ENCODE data around the gene FAM131A. TPM values are rescaled to one million over a fixed set of nuclear protein-coding genes. Genes with fewer than 3 reads are reported as not detected.

The FAM131A gene
- total and polyA plus RNA-seq, 4 donors = 0.81 to 5.7 (median 2.7) TPM

DNA sequence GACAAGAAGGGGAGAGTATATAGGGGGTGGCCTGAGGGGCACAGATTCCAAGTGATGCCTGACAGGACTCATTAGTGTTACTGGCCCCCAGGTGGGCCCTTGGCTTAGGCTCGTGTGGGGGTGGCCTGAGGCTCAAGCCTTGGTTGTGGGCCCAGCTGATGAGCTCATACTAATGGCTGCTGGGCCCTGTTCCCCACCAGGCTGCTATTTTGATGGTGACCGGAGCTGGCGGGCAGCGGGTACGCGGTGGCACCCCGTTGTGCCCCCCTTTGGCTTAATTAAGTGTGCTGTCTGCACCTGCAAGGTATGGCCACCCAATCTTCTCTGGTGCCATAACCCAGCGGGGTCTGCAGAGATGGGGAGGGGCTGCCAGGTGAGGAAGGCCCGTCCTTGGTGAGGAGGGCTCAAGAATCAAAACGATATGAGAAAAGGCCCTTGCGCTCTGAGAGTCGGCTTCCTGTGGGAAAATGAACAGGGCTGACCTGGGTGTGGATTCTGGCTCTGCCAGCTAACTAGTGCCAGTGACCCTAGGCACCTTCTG is 49.8 kb downstream of the FAM131A start:
- H3K9me3 ChIP-seq (ENCODE audit: control insufficient read depth in 4 of 4, low read length in 3 of 4) = no peaks in the 10 kb centered on the region
- H3K27me3 ChIP-seq (ENCODE audit: control insufficient read depth in 4 of 4, insufficient read depth in 4 of 4, low read length in 3 of 4) = no peaks in the 10 kb centered on the region
- DNase-seq (ENCODE audit: low spot score) = no peak
- 94% methylated on average over 12 of the region's 12 CpGs for WGBS
- H3K4me3 ChIP-seq (ENCODE audit: low read depth in 1 of 3, low read length in 3 of 3) = no peak overlapping the region
- H3K27ac ChIP-seq (ENCODE audit: low read depth in 1 of 2, low read length in 2 of 2) = no peak overlapping the region
- TF ChIP-seq EGR1 (IDR thresholded peaks at IDR 0.05; ENCODE audit: low read depth in 2 of 2) (no peak), FOXA2 (IDR thresholded peaks at IDR 0.05) (no peak), JUND (IDR thresholded peaks at IDR 0.05) (no peak), HNF4A (conservative IDR thresholded peaks at IDR 0.05) (no peak), CTCF (IDR thresholded peaks at IDR 0.05; ENCODE audit: low read depth, low read length, missing input control) (no peak), YY1 (IDR thresholded peaks at IDR 0.05) (no peak)
- TF ChIP-seq, protein P1, sequence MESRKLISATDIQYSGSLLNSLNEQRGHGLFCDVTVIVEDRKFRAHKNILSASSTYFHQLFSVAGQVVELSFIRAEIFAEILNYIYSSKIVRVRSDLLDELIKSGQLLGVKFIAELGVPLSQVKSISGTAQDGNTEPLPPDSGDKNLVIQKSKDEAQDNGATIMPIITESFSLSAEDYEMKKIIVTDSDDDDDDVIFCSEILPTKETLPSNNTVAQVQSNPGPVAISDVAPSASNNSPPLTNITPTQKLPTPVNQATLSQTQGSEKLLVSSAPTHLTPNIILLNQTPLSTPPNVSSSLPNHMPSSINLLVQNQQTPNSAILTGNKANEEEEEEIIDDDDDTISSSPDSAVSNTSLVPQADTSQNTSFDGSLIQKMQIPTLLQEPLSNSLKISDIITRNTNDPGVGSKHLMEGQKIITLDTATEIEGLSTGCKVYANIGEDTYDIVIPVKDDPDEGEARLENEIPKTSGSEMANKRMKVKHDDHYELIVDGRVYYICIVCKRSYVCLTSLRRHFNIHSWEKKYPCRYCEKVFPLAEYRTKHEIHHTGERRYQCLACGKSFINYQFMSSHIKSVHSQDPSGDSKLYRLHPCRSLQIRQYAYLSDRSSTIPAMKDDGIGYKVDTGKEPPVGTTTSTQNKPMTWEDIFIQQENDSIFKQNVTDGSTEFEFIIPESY (IDR thresholded peaks at IDR 0.05) = no peak
- H3K4me1 ChIP-seq (ENCODE audit: control insufficient read depth in 4 of 4, insufficient read depth in 4 of 4, low read length in 3 of 4) = no peaks in the 10 kb centered on the region
- peaks cover 18 to 57% (median 25%) of the 10 kb centered on the region in 4 donors for H3K36me3 ChIP-seq (ENCODE audit: control insufficient read depth in 4 of 4, insufficient read depth in 3 of 4, low read depth in 1 of 4, low read length in 3 of 4)
- H3K9ac ChIP-seq (ENCODE audit: low read depth in 1 of 2, low read length in 2 of 2) = no peak overlapping the region

- no peaks in the 10 kb centered on the region for H3K9me3 ChIP-seq (ENCODE audit: control insufficient read depth in 4 of 4, low read length in 3 of 4)
- WGBS = 89% methylated on average over 8 of the region's 8 CpGs
- no peaks in the 10 kb centered on the region for H3K4me1 ChIP-seq (ENCODE audit: control insufficient read depth in 4 of 4, insufficient read depth in 4 of 4, low read length in 3 of 4)
- peaks cover 13 to 50% (median 25%) of the 10 kb centered on the region in 4 donors for H3K36me3 ChIP-seq (ENCODE audit: control insufficient read depth in 4 of 4, insufficient read depth in 3 of 4, low read depth in 1 of 4, low read length in 3 of 4)
- no peaks in the 10 kb centered on the region for H3K27me3 ChIP-seq (ENCODE audit: control insufficient read depth in 4 of 4, insufficient read depth in 4 of 4, low read length in 3 of 4)
- H3K27ac ChIP-seq (ENCODE audit: low read depth in 1 of 2, low read length in 2 of 2) = no peak overlapping the region
- no peak for DNase-seq (ENCODE audit: low spot score)
- TF ChIP-seq, protein P2, sequence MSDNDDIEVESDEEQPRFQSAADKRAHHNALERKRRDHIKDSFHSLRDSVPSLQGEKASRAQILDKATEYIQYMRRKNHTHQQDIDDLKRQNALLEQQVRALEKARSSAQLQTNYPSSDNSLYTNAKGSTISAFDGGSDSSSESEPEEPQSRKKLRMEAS (IDR thresholded peaks at IDR 0.05) = no peak
- H3K4me3 ChIP-seq (ENCODE audit: low read depth in 1 of 3, low read length in 3 of 3) = no peak overlapping the region
- H3K9ac ChIP-seq (ENCODE audit: low read depth in 1 of 2, low read length in 2 of 2) = no peak overlapping the region
Measured at GRCh38 chr3:184388164-184388935, 51.0 kb downstream of the FAM131A start.

DNA sequence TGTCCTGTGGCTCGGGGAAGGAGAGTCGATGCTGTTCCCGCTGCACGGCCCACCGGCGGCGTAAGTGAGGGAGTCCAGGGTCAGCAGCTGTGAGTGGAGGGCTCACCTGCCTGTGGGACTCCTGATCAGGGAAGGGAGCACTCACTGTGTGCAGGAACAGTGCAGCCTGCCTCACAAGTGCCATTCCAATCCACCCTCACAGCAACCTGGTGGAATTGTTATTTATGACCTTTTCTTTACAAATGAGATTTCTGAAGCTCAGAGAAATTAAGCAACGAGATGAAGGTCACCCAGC is 51.5 kb downstream of the FAM131A start:
- Histone ChIP-seq H3K9ac (ENCODE audit: low read depth in 1 of 2, low read length in 2 of 2) (no peak overlapping the region), H3K36me3 (ENCODE audit: control insufficient read depth in 4 of 4, insufficient read depth in 3 of 4, low read depth in 1 of 4, low read length in 3 of 4) (peaks cover 13 to 48% (median 25%) of the 10 kb centered on the region in 4 donors)

More for the DNA sequence above, 51.5 kb downstream of the FAM131A start:
- no peaks in the 10 kb centered on the region for H3K4me1 ChIP-seq (ENCODE audit: control insufficient read depth in 4 of 4, insufficient read depth in 4 of 4, low read length in 3 of 4)
- WGBS = 90% methylated on average over 8 of the region's 8 CpGs
- DNase-seq (ENCODE audit: low spot score) = no peak
- TF ChIP-seq GABPA (IDR thresholded peaks at IDR 0.05 in 1 of 2, conservative IDR thresholded peaks at IDR 0.05 in 1 of 2) (no peak), REST (IDR thresholded peaks at IDR 0.05) (no peak), CTCF (IDR thresholded peaks at IDR 0.05; ENCODE audit: low read depth, low read length, missing input control) (no peak), RXRA (IDR thresholded peaks at IDR 0.05) (no peak), EGR1 (IDR thresholded peaks at IDR 0.05; ENCODE audit: low read depth in 2 of 2) (no peak)
- TF ChIP-seq, protein P3, sequence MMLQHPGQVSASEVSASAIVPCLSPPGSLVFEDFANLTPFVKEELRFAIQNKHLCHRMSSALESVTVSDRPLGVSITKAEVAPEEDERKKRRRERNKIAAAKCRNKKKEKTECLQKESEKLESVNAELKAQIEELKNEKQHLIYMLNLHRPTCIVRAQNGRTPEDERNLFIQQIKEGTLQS (IDR thresholded peaks at IDR 0.05) = no peak
- no peak overlapping the region for H3K27ac ChIP-seq (ENCODE audit: low read depth in 1 of 2, low read length in 2 of 2)
- no peaks in the 10 kb centered on the region for H3K9me3 ChIP-seq (ENCODE audit: control insufficient read depth in 4 of 4, low read length in 3 of 4)
- no peak overlapping the region for H3K4me3 ChIP-seq (ENCODE audit: low read depth in 1 of 3, low read length in 3 of 3)
- no peaks in the 10 kb centered on the region for H3K27me3 ChIP-seq (ENCODE audit: control insufficient read depth in 4 of 4, insufficient read depth in 4 of 4, low read length in 3 of 4)
